ENCODE measurements around the gene VEPH1.
A peak's percentile ranks its signal among the peaks of the same experiment; 100 is the strongest.

Gene VEPH1

DNA sequence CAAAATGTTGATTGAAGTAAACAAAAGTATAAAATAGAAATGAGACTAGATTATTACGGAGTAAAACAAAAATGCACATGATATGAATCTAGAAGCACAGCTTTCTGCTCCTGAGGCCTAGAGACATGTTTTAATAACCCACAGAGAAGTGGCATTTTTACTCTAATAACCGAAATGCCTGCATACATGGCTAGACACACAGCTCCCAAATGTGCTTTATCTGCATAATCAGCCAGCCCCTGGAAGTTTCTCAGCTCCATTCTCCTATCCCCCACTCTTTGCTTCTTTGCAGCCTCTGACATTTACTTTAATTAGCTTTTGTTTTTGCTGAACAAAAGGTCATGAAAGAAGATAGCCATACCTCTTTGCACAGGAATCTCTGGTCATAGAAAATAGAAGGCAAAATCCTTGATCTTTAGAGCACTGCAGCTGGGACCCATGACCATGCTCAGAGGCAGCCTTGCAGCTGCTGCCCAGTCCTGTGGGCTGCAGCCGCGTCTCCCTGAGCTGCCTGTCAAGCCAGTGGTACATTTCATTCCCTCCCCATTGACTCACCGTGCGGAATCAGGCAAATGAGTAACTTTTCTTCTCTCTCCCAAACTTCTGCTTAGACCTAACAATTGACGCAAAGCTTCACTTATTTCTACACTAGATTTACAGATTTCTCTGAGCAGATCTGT lies at the start of gene VEPH1:
Gene VEPH1, minus strand, starts transcription at position 501 of the 680 bp plus-strand sequence. CDS start 8,067 bp downstream, outside the sequence.
- DNase-seq, result no peak

DNA sequence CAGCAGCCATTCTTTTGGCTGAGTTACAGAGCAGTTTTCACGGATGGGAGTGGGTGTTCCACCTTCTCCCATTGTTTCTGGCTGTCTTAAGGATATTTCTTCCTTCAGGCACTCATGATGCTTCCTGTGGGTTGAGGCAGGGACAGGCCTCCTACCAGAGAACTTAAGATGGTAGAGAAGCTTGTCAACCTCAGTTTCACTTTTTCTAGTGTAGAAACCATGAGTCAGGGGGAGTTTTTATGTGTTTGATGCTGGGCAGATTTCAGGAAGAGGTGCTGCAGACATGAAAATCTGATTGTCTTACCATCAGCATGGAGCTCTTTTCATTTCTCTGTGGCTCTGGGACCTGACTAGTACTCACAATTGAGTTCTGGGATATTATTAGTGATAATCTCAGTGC lies 48.7 kb upstream of the VEPH1 start:
- DNase-seq, result no peak

DNA sequence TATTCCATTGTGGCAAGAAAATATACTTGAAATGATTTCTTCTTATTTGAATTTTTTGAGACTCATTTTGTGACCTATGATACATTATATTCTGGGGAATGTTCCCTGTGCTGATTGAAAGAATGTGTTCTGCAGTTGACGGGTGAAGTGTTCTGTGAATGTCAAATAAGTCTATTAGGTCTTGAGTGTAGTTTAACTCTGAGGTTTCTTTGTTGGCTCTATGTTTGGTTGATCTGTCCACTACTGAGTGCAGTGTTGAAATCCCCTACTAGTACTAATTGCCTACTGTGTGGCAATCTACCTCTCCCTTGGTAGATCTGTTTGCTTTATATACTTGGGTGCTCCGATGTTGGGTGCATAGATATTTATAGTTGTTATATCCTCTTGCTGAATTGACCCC lies 46.3 kb upstream of the VEPH1 start:
- no peak for DNase-seq

DNA sequence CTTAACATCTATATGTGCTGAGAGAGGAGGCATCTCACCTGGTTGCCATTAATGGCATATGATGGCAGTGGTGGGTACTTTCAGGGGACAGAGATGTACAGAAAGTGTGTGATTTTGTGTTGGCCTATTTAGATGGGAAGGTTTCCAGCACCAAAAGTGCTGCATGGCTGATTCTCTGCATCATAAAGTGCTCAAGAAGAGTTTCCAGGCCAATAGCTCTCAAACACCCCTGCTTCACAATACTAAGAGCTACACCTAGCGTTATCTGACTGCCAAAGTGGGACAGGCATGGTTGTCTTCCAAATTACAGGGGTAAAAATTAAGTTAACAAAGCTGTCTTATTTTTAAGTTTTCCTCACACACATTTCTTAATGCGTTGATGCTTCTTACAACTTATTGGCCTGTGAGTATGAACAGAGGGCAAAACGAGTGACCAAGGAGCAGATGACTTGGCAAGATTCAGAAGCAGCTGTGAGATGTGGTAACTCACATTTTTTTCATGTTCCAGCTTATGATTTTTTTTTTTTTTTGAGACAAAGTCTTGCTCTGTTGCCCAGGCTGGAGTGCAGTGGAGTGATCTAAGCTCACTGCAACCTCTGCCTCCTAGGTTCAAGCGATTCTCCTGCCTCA lies 41.4 kb upstream of the VEPH1 start:
- DNase-seq, result no peak

DNA sequence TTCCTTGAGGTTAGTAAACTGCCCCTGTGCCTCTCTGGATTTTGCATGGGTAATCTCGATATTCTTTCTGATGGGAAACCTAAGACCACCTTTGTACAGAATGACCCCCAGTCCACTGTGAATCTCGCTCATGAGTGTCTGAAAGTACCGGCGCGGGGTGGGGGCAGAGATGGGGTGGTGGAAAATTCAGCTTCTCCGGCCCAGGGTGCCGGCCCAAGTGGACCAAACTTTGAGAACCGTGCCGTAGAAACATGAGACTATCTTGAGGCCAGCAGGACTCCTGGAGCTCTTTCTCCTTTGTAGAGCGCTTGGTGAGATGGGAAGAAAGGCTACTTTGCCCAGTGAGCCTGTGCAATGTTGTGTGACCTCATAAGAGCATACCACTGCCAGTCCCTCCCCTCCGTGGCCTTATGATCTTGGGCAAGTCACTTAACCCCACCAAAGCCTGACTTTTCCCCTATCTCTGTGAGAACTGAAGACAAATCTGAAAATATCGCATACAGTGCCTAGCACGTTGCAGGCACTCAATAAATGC lies 40.4 kb upstream of the VEPH1 start:
- no peak for DNase-seq

DNA sequence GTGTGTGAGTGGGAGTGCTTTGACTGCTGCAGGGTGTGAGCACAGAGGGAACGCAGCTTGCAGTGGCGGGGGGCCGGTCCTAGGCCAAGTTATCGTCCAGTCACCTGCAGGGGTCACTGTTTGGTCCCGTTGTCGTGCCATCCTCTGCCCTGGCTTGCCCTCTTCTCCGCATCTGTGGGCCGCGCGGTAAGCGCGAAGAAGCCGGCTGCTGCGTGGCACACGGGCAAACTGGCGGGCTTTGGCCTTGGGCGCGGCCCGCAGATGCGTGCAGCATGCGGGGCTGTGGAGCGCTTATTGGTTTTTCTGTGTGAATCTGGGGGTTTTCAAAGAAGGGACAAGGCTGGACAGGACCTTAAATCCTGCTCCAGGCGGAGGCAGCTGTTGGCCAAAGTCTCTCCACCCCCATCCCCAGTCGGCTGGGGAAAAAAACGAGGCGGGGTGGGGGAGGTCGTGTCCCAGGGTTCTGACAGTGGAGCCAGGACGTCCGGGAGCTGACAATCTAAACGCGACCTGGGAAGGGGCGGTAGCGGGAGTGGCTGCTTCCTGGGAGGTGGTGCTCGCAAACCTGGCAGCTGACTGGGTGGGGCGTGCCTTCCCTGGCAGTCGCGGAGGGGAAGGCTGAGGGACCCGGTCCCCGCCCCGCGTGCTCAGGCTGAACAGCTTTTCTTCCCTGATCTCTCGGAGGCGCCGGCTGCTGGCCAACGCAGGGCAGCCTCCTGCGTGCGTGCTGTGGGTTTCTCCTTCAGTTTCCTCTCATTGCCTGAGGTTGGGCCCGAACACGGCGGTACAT lies 39.7 kb upstream of the VEPH1 start:
- peak; percentile 30 for DNase-seq

DNA sequence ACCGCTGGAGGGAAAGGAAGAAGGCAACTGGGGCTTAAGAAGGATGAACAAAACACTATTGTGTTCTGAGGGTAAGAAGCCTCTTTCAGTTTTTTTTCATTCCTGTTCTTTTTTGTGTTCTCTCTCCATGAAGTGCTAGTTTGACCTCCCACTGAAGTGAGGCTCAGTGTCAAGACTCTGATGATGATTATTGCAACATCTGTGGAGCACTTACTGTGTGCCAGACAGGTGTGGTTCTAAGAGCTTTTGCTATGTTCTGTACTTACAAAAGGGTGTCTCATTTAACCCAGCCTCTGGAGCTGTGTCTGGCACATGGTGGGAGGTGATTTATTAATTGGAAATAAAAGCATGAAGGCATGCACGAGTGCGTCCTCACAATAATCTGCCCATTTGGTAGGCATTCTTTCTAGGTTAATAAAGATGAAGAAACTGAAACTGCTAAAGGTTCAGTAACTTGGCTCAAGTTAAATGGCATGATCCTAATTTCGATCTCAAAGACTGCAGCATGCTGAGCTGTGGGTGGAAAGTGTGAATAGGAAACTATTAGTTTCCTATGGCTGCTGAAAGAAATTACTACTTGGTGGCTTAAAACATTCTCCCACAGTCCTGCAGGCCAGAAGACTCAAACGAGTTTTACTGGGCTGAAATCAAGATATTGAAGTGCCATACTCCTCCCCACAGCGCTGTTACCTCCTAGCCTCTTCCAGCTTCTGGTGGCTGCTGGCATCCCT lies 38.5 kb upstream of the VEPH1 start:
- DNase-seq, result no peak

DNA sequence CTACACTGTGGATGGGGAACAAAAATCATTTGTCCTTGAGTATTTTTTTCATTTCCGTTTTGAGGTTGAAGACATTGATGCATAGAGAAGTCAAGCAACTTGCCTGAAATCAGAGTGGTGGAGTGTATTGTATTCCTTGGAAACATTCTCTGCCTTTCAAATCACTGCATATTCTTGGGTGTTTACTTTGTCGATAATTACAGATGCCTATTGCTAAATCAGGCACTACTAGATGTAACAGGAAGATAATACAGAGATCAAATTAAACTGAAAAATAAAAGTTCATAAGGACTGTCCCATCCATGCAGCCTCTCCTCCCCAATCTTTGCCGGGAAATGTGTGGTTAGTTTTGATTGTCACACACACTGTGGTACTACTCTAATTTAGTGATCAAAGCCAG lies 37.4 kb upstream of the VEPH1 start:
- DNase-seq, result no peak

DNA sequence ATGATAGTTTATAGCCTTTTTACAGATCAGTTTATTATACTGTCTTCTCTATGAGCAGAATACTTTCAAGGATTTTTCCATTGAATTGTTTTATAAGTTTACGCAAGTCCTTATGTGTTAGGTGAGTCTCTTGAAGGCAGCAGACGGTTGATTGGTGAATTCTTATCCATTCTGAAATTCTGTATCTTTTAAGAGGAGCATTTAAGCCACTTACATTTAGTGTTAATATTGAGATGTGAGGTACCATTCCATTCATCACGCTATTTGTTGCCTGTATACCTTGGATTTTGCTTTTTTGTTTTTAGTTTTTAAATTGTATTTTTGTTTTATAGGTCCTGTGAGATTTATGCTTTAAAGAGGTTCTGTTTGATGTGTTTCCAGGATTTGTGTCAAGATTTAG lies 32.5 kb upstream of the VEPH1 start:
- no peak for DNase-seq

DNA sequence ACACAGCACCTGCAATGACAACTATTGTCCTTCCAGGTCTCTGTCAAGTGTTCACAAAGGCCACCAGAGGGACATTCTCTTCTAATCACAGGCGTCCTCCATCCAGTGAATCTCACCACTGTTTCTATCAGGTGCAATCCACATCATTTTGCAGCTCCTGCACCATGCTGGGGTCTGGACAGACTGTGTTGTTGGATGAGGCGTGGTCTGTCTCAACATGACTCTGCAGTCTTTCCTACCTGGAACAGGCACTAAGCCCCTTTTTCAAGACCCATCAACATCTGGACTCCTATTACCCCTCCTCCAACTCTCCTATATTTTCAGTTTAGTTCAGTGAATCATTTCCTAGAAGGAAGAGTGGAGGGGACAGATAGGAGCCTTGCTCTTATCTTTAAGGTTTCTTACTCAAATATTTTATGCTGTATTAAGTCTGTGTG lies 31.5 kb upstream of the VEPH1 start:
- DNase-seq, result no peak

DNA sequence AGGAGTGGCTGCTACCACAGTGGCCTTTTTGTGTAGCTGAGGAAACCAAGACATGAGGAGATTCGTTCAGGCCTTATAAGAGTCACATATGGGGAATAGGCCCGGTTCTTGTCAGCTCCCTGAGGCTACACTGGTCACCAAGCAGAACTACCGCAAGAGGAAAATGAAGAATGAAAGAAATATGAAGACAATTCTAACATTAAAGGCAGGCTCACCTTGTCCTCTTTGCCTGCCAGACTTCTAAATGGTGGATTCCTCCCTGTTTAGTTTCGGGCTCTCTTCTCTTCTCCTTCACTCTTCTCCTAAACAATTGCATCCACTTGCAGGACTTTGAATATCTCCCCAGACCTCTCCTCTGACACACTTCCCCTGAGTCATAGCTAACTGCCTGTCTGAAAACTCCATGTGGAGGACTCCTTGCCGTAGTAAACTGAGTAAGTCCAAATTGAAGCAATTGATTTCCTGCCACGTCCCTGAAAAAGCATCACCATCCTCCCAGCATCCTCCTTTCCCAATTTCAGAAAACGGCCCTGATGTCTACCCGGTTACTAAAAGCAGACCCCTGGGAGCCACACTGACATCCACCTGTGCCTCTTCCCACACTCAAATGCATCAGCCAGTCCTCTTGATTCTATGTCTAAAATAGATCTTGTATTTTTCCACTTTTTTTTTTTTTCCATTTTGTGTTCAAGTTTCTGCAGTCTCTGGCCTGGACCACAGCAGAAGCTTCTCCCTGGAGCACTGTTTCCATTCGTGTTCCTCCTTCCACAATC lies 30.3 kb upstream of the VEPH1 start:
- DNase-seq, result no peak

DNA sequence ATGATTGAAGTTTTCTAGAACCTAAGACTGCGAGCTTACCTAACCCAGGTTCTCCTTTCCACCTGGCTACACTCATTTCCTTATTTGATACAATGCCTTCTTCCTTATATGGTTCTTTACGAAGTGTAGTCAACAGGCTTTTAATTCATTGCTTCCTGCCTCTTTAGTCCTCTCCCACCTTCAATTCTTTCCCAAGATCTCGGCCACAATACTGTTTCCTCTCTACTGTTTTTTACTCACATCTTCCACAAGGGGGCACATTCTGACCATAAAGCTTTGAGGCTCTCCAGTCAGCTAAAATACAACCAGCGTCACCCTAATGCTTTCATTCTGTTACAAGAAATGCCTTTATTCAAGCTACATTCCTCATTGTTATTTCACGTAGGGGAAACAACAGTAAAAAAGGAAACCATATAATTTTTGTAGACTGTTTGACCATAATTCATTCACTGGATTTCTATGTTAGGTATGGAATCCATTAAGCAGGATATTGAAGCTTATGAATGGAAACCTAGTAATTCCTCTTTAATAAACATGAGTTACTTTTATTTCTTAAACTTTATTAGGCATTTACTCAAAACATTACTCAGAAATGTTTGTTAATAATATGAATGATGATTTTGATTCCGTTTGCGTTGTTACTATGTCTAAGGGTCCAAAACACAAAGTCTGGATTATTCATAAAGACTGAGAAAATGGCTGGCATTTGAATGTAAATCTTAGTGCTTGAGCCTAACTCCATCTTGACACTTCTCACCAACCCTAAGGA lies 29.5 kb upstream of the VEPH1 start:
- DNase-seq, result peak; percentile 74

DNA sequence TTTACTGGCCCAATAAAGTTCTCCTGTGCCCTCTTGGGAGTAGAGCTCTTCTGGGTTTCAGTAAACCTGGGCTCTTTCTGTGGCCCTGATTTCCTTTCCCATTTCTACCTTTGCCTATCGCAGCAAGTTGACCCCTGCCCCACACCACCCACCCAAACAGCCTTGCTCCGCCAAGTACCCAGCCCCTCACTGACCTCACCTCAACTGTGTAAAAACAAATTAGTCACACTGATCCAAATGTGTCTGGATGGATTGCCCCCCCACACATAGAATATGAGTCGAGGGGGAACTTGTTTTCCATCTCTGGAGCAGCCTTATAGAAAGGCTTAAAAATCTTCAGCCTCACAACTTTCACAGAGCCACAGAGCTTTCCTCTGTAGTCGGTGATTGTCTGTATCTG lies 28.6 kb upstream of the VEPH1 start:
- no peak for DNase-seq

DNA sequence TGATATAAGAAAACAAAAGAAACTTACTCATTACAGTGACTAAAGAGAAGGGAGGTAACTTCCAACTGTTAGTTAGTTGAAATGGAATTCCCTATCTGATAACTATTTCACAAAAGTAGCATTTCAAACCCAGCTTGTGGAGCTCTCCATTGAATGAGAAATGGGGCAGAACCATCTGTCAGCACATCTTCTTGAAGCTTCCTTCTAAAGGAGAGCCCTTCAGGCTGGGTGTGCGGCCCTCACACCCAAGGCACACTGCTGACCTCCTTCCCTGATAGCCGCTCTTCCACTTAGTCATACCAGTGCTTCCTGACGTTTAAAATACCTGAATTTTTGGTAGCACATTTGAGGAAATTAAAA lies 28.1 kb upstream of the VEPH1 start:
- DNase-seq, result no peak

DNA sequence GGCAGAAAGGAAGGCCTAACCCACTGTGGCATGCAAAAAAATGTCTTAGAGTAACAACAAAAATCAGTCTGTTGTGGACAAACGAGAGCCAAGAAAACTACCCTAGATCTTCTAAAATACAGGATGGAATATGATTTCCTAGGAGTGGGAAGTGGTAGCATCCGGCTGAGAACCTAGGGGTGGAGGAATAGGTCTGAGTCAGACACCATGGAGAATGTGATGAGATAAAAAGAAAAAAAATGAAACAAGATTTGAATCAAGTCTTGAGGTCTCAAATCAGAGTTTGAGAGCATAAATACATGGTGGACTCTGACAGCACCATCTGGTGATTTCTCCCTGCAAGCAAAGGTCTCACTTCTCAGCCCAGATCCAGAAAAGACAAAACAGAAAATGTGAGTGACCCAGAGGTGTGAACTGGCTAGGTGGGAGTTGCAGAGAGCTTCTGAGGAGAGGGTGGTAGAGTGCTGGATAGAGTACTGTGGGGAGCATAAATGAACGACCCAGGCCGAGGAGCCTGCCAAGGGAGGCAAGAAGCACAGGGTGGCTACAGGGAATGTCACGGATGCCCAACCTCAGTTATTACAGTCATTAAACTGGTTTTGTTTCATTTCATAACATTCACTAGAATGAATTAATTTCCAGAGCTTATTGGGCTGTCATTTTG lies 27.6 kb upstream of the VEPH1 start:
- no peak for DNase-seq

DNA sequence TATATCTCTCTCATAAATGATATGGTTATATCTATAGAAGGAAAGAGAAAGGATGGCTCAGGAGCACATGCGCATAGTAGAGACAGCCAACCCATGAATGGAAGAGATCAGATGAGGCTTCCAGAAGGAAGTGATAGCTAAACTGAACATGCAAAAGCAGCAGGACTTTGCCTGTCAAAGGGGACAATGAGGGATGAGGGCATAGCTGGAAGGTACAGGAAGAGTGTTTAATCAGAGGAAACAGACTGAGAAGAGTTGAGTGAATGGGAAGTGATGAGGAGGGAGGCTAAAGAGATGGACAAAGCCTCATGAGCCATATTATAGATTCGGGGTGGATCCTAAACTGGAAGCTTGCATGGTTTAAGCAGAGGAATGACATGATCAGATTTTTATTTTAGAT lies 26.5 kb upstream of the VEPH1 start:
- no peak for DNase-seq

DNA sequence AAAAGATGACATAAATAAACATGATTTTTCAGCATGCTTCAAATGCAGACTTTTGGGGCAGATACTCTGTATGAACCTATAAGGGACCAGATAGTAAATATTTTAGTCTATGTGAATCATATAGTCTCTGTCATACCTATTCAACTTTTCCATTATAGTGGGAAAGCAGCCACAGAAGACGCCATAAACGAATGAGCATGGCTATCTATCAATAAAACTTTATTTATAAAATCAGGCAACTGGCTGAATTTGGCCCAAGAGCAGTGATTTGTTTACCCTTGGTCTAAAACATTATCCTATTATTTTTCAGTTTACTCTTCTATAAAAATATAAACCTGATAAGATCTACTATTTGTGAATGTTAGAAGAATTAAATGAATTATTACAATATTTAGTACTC lies 25.9 kb upstream of the VEPH1 start:
- no peak for DNase-seq

DNA sequence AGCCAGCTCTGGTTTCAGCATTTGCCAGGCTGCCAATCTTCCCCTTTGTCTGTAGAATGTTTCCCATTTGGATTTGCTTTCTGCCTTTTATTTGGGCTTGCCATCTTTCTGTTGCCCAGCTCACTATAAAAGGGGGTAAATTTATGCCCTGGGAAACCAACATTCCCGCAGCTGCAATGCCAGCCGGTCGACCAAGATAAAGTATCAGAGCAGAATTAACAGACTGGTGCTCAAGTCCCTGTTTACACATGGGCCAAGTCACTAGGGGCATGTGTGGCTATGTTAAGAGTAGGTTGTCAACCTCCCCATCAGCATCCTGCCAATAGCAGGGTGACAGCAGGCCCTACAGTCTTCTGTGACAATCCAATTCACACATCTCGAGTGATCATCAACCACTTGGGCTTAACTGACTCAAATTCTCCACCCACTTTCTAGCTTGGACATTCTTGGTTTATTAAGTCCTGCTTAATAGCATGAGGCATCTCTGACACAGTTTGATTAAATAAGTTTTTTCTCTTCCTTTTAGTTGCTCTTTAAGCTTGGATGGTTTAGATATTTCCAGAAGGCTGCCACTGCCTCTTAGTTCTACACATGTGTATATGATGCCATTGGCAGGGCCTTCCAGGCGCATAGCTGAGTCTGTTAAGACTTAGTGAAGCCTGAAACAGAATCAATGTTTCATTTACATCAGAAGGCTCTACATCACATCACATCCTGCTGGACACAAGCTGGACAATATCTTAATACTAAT lies 24.1 kb upstream of the VEPH1 start:
- no peak for DNase-seq

DNA sequence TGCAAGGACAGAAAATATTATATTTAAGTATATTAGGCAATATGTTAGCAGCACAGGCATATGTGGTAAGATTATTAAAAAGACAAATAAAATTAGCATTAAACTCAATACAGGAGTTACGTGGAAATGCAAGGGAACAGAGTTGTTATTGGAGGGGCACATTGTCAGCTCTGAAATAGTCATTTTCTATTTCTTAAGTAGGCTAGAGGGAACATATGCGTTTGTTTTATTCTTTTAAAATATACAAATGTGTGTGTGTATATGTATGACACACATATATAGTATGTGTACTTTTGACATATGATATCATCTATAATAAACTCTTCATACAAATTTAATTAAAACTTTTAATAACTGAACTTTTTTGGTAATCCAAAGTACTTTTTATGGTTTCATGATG lies 22.8 kb upstream of the VEPH1 start:
- DNase-seq, result no peak

DNA sequence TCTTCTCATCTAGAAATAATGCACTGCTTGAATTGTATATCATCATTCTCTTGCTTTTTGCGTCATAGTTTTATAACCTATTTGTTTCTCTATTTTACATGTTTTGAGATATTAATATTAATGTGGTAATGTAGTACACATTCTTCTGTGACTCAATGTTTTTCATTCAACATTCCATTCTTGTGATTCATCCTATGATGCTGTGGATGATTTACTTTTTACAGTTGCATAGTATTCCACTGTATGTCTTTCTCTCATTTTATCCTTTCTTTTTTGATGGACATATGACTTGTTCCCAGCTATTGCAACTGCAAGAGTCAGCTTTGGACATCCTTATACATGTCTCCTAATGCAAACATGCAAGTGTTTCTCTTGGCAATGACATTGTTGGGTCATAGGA lies 20.6 kb upstream of the VEPH1 start:
- DNase-seq, result no peak
